Fibroblast of lung (primary cell): ENCODE data around the gene EFCAB6. TPM values are rescaled to one million over a fixed set of nuclear protein-coding genes. Genes with fewer than 3 reads are reported as not detected.

Experiments used
- DNase-seq, 2 donors: peaks; one replicate each; pipeline versions ENCODE4 v3.0.0 to v3.0.0-alpha.2; 2010; ENCODE audit warnings: low read depth in 2 of 2
- H2AFZ ChIP-seq: 2 replicates; pipeline ENCODE4 v1.5.1; 2012; ENCODE audit warnings: low read length, control low read depth, inconsistent platforms
- H3K27ac ChIP-seq: 2 replicates; pipeline ENCODE4 v1.5.1; 2011; ENCODE audit warnings: low read length, control low read depth; ENCODE audit not compliant: insufficient read depth
- H3K27me3 ChIP-seq: 2 replicates; pipeline ENCODE4 v1.5.1; 2011; ENCODE audit warnings: mild to moderate bottlenecking, low read length; ENCODE audit not compliant: control insufficient read depth, insufficient read depth
- H3K36me3 ChIP-seq: 2 replicates; pipeline ENCODE4 v1.5.1; 2011; ENCODE audit warnings: low read length; ENCODE audit not compliant: control insufficient read depth, insufficient read depth
- H3K4me1 ChIP-seq: 2 replicates; pipeline ENCODE4 v1.5.1; 2011; ENCODE audit warnings: low read length; ENCODE audit not compliant: control insufficient read depth, insufficient read depth; ENCODE audit errors: extremely low read depth
- H3K4me2 ChIP-seq: 2 replicates; pipeline ENCODE4 v1.5.1; 2011; ENCODE audit warnings: low read length, control low read depth; ENCODE audit not compliant: insufficient read depth; ENCODE audit errors: extremely low read depth
- H3K4me3 ChIP-seq, 4 experiments: fragments of 200-600 bp in 1 of 4; sonication (generic) in 1 of 4; replicated peaks in 1 of 4; 2 replicates each; pipeline ENCODE4 v1.5.1; 2011 to 2016; ENCODE audit warnings: low read length in 4 of 4, low read depth in 3 of 4, mild to moderate bottlenecking in 3 of 4, control low read depth in 2 of 4, inconsistent platforms in 1 of 4, mixed read lengths in 1 of 4; ENCODE audit not compliant: insufficient read depth in 1 of 4; ENCODE audit errors: control extremely low read depth in 1 of 4
- H3K79me2 ChIP-seq: 2 replicates; pipeline ENCODE4 v1.5.1; 2012; ENCODE audit warnings: mild to moderate bottlenecking, low read length, inconsistent platforms; ENCODE audit not compliant: control insufficient read depth, insufficient read depth
- H3K9ac ChIP-seq: 2 replicates; pipeline ENCODE4 v1.5.1; 2011; ENCODE audit warnings: mild to moderate bottlenecking, low read length, control low read depth; ENCODE audit not compliant: insufficient read depth
- H3K9me3 ChIP-seq: 2 replicates; pipeline ENCODE4 v1.5.1; 2012; ENCODE audit warnings: low read depth, low read length; ENCODE audit not compliant: control insufficient read depth, insufficient read depth
- H4K20me1 ChIP-seq: 2 replicates; pipeline ENCODE4 v1.5.1; 2011; ENCODE audit warnings: low read length; ENCODE audit not compliant: control insufficient read depth, insufficient read depth; ENCODE audit errors: extremely low read depth
- CTCF ChIP-seq, 2 donors: IDR thresholded peaks in 1 of 2; conservative IDR thresholded peaks in 1 of 2; 1 replicate in 1 of 2; 2 replicates in 1 of 2; pipeline ENCODE4 v1.5.1; 2011 to 2012; ENCODE audit warnings: low read length in 2 of 2, control low read depth in 1 of 2, inconsistent platforms in 1 of 2, low read depth in 1 of 2, mild to moderate bottlenecking in 1 of 2
- EZH2 ChIP-seq: IDR thresholded peaks from 2 replicates; pipeline ENCODE4 v1.5.1; 2012; ENCODE audit warnings: low read length, control low read depth, mild to moderate bottlenecking; ENCODE audit errors: missing control alignments
- polyA plus RNA-seq, 2 donors: library from polyadenylated mRNA; depleted of rRNA in 1 of 2; stranded (reverse) in 1 of 2; unstranded in 1 of 2; fragments of >200 nt; gene quantifications; 2 replicates each; pipeline ENCODE4 v1.2.1, GENCODE V29; 2011 to 2012; ENCODE audit warnings: missing spikeins in 1 of 2
- total RNA-seq: library from RNA; depleted of rRNA; stranded (reverse); fragments of >200 nt; gene quantifications from 2 replicates; pipeline ENCODE4 v1.2.1, GENCODE V29; 2014

Gene EFCAB6
- total and polyA plus RNA-seq, 2 donors (not counting 1 experiment from before 2014, with no cell fraction given), result 1.0 to 1.5 TPM

DNA sequence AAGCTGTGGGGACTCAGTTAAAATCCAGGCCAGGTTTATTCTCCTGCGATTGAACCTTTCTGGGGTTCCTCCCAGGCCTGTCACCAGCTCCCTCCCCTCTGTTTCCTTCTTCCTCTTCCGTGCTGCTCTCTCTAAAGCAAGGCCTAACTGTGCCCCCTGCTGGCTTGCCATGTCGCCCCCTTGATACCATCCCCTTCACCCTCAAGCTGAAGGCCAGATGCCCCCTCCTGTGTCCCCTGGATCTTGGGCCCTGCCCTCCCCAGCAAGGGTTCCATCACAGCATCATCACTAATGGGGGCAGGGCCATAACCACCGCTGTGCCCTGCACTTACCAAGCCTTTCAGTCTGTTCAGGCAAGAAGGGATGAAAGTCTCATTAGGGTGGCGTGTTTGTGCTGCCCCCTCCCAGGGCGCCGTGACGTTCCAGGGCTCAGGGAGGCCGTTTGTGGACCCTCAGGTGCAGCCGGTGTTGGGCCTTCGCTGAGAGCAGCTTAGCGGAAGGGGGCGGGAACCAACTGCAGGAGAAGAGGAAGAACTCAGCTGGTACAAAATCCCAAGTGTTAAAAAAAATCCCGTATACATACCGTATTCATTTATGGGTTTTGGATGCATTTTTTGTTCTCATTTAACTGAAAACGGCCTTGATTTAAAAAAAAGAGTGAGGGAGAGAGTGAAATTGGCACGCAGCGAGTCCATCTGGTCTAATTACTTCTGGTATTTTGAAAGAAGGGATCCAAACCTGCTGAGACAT, 330.4 kb downstream of the EFCAB6 start:
- no peaks in the 10 kb centered on the region for H3K4me1 ChIP-seq
- H3K79me2 ChIP-seq, result no peaks in the 10 kb centered on the region
- no peak for TF ChIP-seq EZH2
- TF ChIP-seq CTCF (conservative IDR thresholded peaks at IDR 0.05 in 1 of 2, IDR thresholded peaks at IDR 0.05 in 1 of 2; ENCODE audit: low read depth in 1 of 2, low read length in 2 of 2), result no peak
- no peak for DNase-seq
- H4K20me1 ChIP-seq, result no peaks in the 10 kb centered on the region
- no peaks in the 10 kb centered on the region for H3K36me3 ChIP-seq
- H3K9me3 ChIP-seq, result no peaks in the 10 kb centered on the region
- no peak overlapping the region for H2AFZ ChIP-seq
- H3K27me3 ChIP-seq, result no peaks in the 10 kb centered on the region
- H3K4me2 ChIP-seq, result no peak overlapping the region
- no peak overlapping the region for H3K4me3 ChIP-seq
- no peak overlapping the region for H3K27ac ChIP-seq
- H3K9ac ChIP-seq, result no peak overlapping the region

GRCh38 chr22:43479962-43480361, 332.1 kb downstream of the EFCAB6 start:
- DNase-seq, result no peak
- Histone ChIP-seq H4K20me1 (no peaks in the 10 kb centered on the region), H3K36me3 (no peaks in the 10 kb centered on the region), H3K4me2 (no peak overlapping the region), H2AFZ (no peak overlapping the region), H3K79me2 (no peaks in the 10 kb centered on the region), H3K9me3 (no peaks in the 10 kb centered on the region), H3K27me3 (no peaks in the 10 kb centered on the region), H3K4me3 (no peak overlapping the region), H3K9ac (no peak overlapping the region), H3K4me1 (no peaks in the 10 kb centered on the region), H3K27ac (no peak overlapping the region)
- TF ChIP-seq EZH2, result no peak
- TF ChIP-seq CTCF (conservative IDR thresholded peaks at IDR 0.05 in 1 of 2, IDR thresholded peaks at IDR 0.05 in 1 of 2; ENCODE audit: low read depth in 1 of 2, low read length in 2 of 2), result no peak

- H3K4me1 ChIP-seq, result no peaks in the 10 kb centered on the region
- H3K9ac ChIP-seq, result no peak overlapping the region
- no peak overlapping the region for H3K4me3 ChIP-seq
- no peaks in the 10 kb centered on the region for H3K9me3 ChIP-seq
- H3K79me2 ChIP-seq, result no peaks in the 10 kb centered on the region
- H3K27ac ChIP-seq, result no peak overlapping the region
- no peak overlapping the region for H3K4me2 ChIP-seq
- TF ChIP-seq EZH2 (no peak), CTCF (conservative IDR thresholded peaks at IDR 0.05 in 1 of 2, IDR thresholded peaks at IDR 0.05 in 1 of 2; ENCODE audit: low read depth in 1 of 2, low read length in 2 of 2) (no peak)
- H3K36me3 ChIP-seq, result no peaks in the 10 kb centered on the region
- H2AFZ ChIP-seq, result no peak overlapping the region
- no peaks in the 10 kb centered on the region for H4K20me1 ChIP-seq
- no peak for DNase-seq
- H3K27me3 ChIP-seq, result no peaks in the 10 kb centered on the region
Observed at GRCh38 chr22:43479301-43479950, 332.7 kb downstream of the EFCAB6 start.
